Mesothelial cell of epicardium (in vitro differentiated cells): ENCODE measurements around the gene HDAC7. TPM values are rescaled to one million over a fixed set of nuclear protein-coding genes. Genes with fewer than 3 reads are reported as not detected.

Experiments
- DNase-seq, 2 experiments: peaks; one replicate each; pipeline ENCODE4 v3.0.0; 2021; ENCODE audit warnings: low spot score in 2 of 2; ENCODE audit not compliant: unreplicated experiment in 2 of 2
- H3K27ac Mint-ChIP-seq: 2 replicates; pipeline ENCODE4 v1.8.0; 2021; ENCODE audit warnings: mixed read lengths
- H3K27me3 Mint-ChIP-seq: 2 replicates; pipeline ENCODE4 v1.8.0; 2021; ENCODE audit warnings: low read depth, mixed read lengths
- H3K36me3 Mint-ChIP-seq: 2 replicates; pipeline ENCODE4 v1.8.0; 2021; ENCODE audit warnings: mixed read lengths
- H3K4me1 Mint-ChIP-seq: 2 replicates; pipeline ENCODE4 v1.8.0; 2021; ENCODE audit warnings: mixed read lengths
- H3K4me3 Mint-ChIP-seq: 2 replicates; pipeline ENCODE4 v1.8.0; 2021; ENCODE audit warnings: mild to moderate bottlenecking, moderate library complexity, mixed read lengths
- H3K9me3 Mint-ChIP-seq: 2 replicates; pipeline ENCODE4 v1.8.0; 2021; ENCODE audit warnings: mixed read lengths
- CTCF ChIP-seq: fragments of 200-600 bp; sonication (generic); IDR thresholded peaks from one replicate; pipeline ENCODE4 v1.5.0; 2021; ENCODE audit warnings: antibody characterized with exemption; ENCODE audit not compliant: unreplicated experiment
- total RNA-seq: library from RNA; stranded (reverse); gene quantifications from 3 replicates; pipeline ENCODE4 v1.2.1, GENCODE V29; 2021

HDAC7 gene
- total RNA-seq, 1 donor from 2014 or later = 132 TPM

GRCh38 chr12:47795814-47796411 is 23.8 kb downstream of the HDAC7 start:
- Mint-ChIP-seq H3K36me3 (peaks cover 17% of the 10 kb centered on the region), H3K4me1 (no peaks in the 10 kb centered on the region), H3K27me3 (no peaks in the 10 kb centered on the region), H3K4me3 (no peak overlapping the region), H3K27ac (no peak overlapping the region), H3K9me3 (no peaks in the 10 kb centered on the region)
- no peak for DNase-seq
- TF ChIP-seq CTCF = no peak

GRCh38 chr12:47795121-47795813 is 24.4 kb downstream of the HDAC7 start:
- Mint-ChIP-seq H3K4me3 (no peak overlapping the region), H3K27ac (no peak overlapping the region), H3K27me3 (no peaks in the 10 kb centered on the region), H3K9me3 (no peaks in the 10 kb centered on the region), H3K4me1 (no peaks in the 10 kb centered on the region), H3K36me3 (peaks cover 21% of the 10 kb centered on the region)
- DNase-seq = no peak
- no peak for TF ChIP-seq CTCF

- H3K9me3 Mint-ChIP-seq = no peaks in the 10 kb centered on the region
- no peaks in the 10 kb centered on the region for H3K27me3 Mint-ChIP-seq
- peaks cover 21% of the 10 kb centered on the region for H3K36me3 Mint-ChIP-seq
- no peak overlapping the region for H3K4me3 Mint-ChIP-seq
- no peak for TF ChIP-seq CTCF
- DNase-seq = no peak
- no peak overlapping the region for H3K27ac Mint-ChIP-seq
- H3K4me1 Mint-ChIP-seq = no peaks in the 10 kb centered on the region
Observed at GRCh38 chr12:47794679-47795078, 25.0 kb downstream of the HDAC7 start.

- DNase-seq = no peak
- no peak overlapping the region for H3K4me3 Mint-ChIP-seq
- H3K9me3 Mint-ChIP-seq = no peaks in the 10 kb centered on the region
- H3K27ac Mint-ChIP-seq = no peak overlapping the region
- no peak for TF ChIP-seq CTCF
- H3K27me3 Mint-ChIP-seq = no peaks in the 10 kb centered on the region
- H3K4me1 Mint-ChIP-seq = no peaks in the 10 kb centered on the region
- H3K36me3 Mint-ChIP-seq = peaks cover 26% of the 10 kb centered on the region
Observed at GRCh38 chr12:47793015-47793681, 26.6 kb downstream of the HDAC7 start.

- no peaks in the 10 kb centered on the region for H3K27me3 Mint-ChIP-seq
- H3K4me3 Mint-ChIP-seq = no peak overlapping the region
- H3K9me3 Mint-ChIP-seq = no peaks in the 10 kb centered on the region
- peak overlapping the region; percentile 43 for H3K27ac Mint-ChIP-seq
- peaks cover 27% of the 10 kb centered on the region for H3K36me3 Mint-ChIP-seq
- no peak for DNase-seq
- no peak for TF ChIP-seq CTCF
- no peaks in the 10 kb centered on the region for H3K4me1 Mint-ChIP-seq
Observed at GRCh38 chr12:47791874-47792273, 27.8 kb downstream of the HDAC7 start.
